Left colon (tissue), 2 donors: Measurements from ENCODE around the gene ANXA11. TPM values are rescaled to one million over a fixed set of nuclear protein-coding genes. Genes with fewer than 3 reads are reported as not detected.
A peak's percentile ranks its signal among the peaks of the same experiment; 100 is the strongest.
"Not testable (repeated sequence)": the region's sequence is repeated elsewhere in the genome, so short reads cannot be mapped to it uniquely, and the experiment has no call there.

Source experiments
- ATAC-seq: fragments of 200-7000 bp; cut with Tn5 transposase; one replicate; pipeline ENCODE4 v1.9.1; 2020; ENCODE audit warnings: mild to moderate bottlenecking, moderate library complexity
- DNase-seq, 2 donors: peaks; one replicate each; pipeline ENCODE4 v3.0.0-alpha.2; 2020
- intact Hi-C, 2 donors: fragments of 100-400 bp; cut with DNase I in 1 of 2; cut with micrococcal nuclease in 1 of 2; formaldehyde crosslinking; loops; one replicate each; pipeline versions ENCODE4 v1.11.2 to v1.14.0; 2022; cut with DNase I, micrococcal nuclease
- total RNA-seq, 2 donors: library from RNA; stranded (reverse); fragmentation: NEBNext Ultra II Directional; extraction: Animal tissue kit (Norgen Biotek cat#: 25700); gene quantifications; one replicate each; pipeline ENCODE4 v1.2.1, GENCODE V29; 2021
- donor health status: DM: no; HTN: no; CAD: no.
- donor health status: DM: yes; HTN: yes; CAD: no.

The ANXA11 gene
- total RNA-seq, 2 donors from 2014 or later, result 384 to 427 TPM

DNA sequence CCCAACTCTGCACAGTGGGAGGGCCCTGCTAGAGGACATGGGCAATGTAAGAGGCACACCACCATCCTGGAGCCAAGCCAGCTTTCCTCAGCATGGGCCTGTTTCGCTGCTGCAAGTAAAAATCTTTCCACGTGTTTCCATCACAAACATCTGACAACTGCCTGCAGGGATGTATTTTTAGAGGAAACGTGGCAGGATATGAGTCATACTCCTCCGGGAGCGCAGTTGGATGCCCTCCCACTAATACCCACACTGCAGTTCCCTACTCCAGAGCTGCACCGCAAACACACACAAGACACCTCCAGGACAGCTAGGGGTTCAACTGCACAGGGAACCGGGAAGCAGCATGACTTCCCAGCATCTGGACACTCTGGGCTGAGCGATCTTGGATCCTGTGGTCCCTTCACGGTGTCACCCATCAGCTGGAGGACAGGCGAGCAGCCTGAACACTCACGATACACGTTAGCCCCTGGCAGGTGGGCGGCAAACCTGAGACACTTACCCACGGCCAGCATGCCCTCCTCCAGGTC, 46.7 kb downstream of the ANXA11 start:
- DNase-seq, result peak; percentile 61 to 78
- intact Hi-C loops, result loop anchor here in 1 of 2 donors (10.0 kb wide), 1 partner anchor 46 kb away; the partner anchor contains the start of gene ANXA11
- ATAC-seq, result peak; percentile 35

DNA sequence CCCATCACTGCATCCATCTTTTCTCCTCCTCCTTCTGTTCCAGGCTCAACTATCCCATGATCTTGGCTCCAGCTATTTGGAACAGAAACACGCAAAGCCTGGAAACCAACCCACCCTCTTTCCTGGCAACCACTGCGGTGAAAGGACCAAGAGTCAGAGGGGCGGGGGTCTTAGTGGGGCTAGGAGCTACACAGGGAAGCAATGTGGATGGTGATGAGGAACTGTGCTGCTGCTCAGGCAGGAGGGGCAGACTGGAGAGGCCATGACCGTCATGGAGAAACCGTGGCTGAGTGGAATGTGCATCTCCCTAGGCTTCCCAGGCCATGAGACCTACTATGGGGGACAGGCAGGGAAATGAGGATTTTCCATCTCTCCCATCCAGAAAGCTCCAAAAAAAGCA, 47.2 kb downstream of the ANXA11 start:
- DNase-seq, result no peak
- intact Hi-C loops, result loop anchor here in 1 of 2 donors (10.0 kb wide), 1 partner anchor 47 kb away; the partner anchor contains the start of gene ANXA11
- ATAC-seq, result no peak

DNA sequence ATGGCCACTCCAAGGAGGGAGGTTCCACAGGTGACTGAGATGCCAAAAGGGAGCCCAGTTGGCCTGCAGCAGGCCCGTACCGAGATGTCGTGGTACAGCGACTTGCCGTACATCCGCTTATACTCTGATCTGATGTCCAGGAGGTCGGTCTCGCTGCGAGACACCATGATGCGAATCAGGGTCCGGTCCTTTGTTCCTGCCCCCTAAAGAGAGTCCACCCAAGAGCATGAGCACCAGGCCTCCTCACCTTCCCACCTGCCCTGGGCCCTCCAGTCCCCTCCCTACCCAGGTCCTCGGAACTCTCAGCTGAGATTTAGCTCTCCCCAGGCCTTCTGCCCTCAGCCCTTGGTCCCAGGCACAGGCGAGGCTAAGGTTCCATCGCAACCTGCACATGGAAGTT, 47.8 kb downstream of the ANXA11 start:
- intact Hi-C loops, result loop anchor here in 1 of 2 donors (10.0 kb wide), 1 partner anchor 47 kb away; the partner anchor contains the start of gene ANXA11
- DNase-seq (no peak), ATAC-seq (no peak)

DNA sequence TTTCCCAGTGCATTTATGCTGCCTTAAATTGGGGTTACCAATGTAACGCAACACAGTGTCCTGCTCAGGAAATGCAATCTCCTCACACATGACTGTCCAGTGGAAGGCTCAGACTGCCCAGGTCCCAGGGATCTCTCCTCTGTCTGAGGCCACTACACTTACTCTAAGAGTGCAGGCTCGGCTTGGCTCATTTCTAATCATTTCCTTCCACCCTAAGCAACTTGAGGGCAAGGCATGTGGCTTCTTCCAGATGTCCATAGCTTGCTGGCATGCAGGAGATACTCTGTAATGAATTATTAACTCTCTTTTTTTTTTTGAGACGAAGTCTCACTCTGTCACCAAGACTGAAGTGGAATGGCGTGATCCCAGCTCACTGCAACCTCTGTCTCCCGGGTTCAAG, 49.1 kb downstream of the ANXA11 start:
- intact Hi-C loops, result loop anchor here in 1 of 2 donors (10.0 kb wide), 1 partner anchor 49 kb away; the partner anchor contains the start of gene ANXA11
- DNase-seq, result no peak
- no peak for ATAC-seq

DNA sequence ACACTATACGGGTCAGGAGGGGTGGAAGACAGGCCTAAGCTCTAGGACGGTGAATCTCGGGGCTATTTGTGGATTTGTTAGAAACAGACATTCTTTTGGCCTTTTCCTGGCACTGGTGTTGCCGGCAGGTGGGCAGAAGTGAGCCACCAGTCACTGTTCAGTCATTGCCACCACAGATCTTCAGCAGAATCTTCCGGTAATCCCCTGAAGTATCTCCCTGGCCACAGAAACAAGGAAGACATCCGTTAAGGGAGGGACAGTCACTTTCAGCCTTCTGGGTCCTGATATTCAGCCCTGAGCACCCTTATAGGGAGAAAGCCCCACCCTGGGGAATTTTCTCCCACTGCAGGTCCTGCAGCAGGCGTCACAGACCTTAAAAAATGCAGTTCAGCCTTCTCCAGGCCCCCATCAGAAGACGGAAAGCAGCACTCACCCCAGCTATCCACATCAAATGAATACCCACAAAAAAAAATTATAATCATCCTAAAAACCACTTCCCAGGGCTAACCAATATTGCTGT, 49.6 kb downstream of the ANXA11 start:
- ATAC-seq, result no peak
- intact Hi-C loops, result loop anchor here in 1 of 2 donors (10.0 kb wide), 1 partner anchor 49 kb away; the partner anchor contains the start of gene ANXA11
- no peak for DNase-seq

- DNase-seq, result no peak
- intact Hi-C loops, result loop anchor here in 1 of 2 donors (10.0 kb wide), 1 partner anchor 50 kb away; the partner anchor contains the start of gene ANXA11
- no peak for ATAC-seq
Observed at GRCh38 chr10:80154978-80155695, 50.2 kb downstream of the ANXA11 start.

- ATAC-seq (no peak), DNase-seq (no peak)
- intact Hi-C loops, result loop anchor here in 1 of 2 donors (10.0 kb wide), 1 partner anchor 50 kb away; the partner anchor contains the start of gene ANXA11
Observed at GRCh38 chr10:80154626-80154977, 50.7 kb downstream of the ANXA11 start.

- ATAC-seq, result no peak
- intact Hi-C loops, result loop anchor here in 1 of 2 donors (10.0 kb wide), 1 partner anchor 51 kb away; the partner anchor contains the start of gene ANXA11
- DNase-seq, result peak in 1 of 2 donors; percentile 10
Observed at GRCh38 chr10:80153460-80153859, 51.9 kb downstream of the ANXA11 start.

GRCh38 chr10:80152820-80153219, 52.5 kb downstream of the ANXA11 start:
- intact Hi-C loops, result loop anchor here in 1 of 2 donors (10.0 kb wide), 1 partner anchor 52 kb away; the partner anchor contains the start of gene ANXA11
- DNase-seq (peak in 1 of 2 donors; percentile 19), ATAC-seq (no peak)

DNA sequence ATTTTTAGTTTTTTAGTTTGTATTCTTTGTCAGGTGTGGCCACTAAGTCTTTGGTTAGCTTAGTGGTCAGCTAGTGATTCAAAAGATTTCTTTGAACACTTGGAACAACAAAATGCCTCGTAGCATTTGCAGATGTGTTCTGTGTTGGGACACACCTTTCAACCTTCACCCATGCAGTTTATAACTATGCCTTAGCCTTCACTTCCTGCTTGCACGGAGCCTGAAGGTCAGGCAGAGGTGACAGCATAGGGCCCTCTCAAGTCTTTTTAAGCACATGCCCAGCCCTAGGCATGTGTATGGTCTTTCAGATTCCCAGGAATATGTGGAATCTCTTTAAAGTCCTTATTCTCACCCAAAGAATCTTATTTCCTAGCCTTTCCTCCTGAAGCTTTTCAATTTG, 55.2 kb downstream of the ANXA11 start:
- ATAC-seq (peak; percentile 81), DNase-seq (peak; percentile 18 to 29)
- intact Hi-C loops, result loop anchor here in 1 of 2 donors (10.0 kb wide), 1 partner anchor 55 kb away; the partner anchor contains the start of gene ANXA11

- intact Hi-C loops, result loop anchor here in 1 of 2 donors (5.0 kb wide), 1 partner anchor 63 kb away; no protein-coding TSS in a partner anchor
Observed at GRCh38 chr10:80149123-80149522, 56.2 kb downstream of the ANXA11 start.

DNA sequence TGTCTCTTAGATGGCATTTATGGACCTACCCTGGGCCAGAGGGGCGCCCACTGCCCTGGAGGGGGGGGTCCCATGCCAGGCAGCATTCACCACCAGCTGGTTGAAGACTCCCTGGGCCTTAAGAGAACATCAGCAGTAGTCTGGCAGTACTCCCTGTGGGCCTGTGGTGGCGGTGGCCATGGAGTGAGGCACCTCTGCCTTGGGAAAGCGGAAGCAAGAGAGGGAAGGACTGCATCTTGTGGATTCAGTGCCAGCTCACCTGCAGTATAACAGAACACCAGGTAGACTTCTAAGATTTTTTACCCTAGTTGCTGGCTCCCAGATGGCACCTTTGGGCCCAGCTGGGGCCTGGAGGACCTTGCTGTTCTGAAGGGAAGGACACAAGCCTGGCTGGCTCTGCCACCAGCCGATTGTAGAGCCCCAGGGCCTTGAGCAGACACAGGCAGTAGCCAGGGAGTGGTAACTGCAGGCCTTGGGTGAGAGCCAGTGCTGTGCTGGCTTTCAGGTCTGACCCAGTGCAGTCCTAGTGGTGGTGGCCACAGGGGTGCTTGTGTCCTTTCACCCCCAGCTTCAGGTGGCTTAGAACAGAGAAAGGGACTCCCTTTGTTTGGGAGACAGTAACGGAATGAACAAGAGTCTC, 57.1 kb downstream of the ANXA11 start:
- ATAC-seq (no peak), DNase-seq (peak in 1 of 2 donors; percentile 16)
- intact Hi-C loops, result loop anchor here in 1 of 2 donors (5.0 kb wide), 1 partner anchor 64 kb away; no protein-coding TSS in a partner anchor

More at GRCh38 chr10:80149123-80149522, 56.2 kb downstream of the ANXA11 start:
- DNase-seq, result no peak
- no peak for ATAC-seq

DNA sequence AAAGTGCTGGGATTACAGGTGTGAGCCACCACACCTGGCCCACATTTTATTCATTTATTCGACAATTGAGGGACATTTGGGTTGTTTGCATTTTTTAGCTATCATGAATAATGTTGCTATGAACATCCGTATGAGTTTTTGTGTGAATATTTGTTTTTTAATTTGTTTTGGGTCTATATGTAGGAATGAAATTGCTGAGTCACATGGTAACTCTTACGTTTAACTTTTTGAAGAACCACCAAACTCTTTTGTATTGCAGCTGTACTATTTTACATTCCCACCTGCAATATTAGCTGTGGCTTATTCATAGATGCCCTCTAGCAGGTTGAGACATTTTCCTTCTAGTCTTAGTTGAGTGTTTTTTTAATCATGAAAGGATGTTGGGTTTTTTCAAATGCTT, 58.4 kb downstream of the ANXA11 start:
- no peak for DNase-seq
- ATAC-seq, result no peak
- intact Hi-C loops, result loop anchor here in 1 of 2 donors (5.0 kb wide), 1 partner anchor 65 kb away; no protein-coding TSS in a partner anchor

- intact Hi-C loops, result loop anchor here in 1 of 2 donors (5.0 kb wide), 1 partner anchor 67 kb away; no protein-coding TSS in a partner anchor
- DNase-seq, ATAC-seq: not testable (repeated sequence)
Observed at GRCh38 chr10:80145406-80146308, 59.7 kb downstream of the ANXA11 start.

DNA sequence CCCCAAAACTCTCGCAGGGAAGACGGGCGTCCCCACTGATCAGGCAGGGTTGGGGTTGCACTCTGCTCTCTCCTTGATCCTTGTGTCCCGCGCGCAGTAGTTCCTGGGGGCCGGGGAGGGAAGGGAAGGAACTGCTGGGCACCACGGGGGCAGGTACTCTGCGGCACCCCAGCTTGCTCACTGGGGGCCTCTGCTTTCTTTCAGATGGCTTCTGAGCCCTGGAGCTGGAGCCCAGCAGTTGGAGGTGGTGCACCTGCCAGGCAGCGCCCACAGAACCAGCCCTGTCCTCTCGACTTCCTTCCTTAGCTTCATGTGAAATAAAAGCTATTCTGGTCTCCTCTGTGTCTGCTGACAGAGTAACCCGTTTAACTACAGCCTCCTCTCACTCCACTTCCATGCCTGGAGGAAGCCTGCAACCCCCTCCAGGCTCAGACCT, 60.6 kb downstream of the ANXA11 start:
- DNase-seq (no peak), ATAC-seq (peak; percentile 26)
- intact Hi-C loops, result loop anchor here in 1 of 2 donors (5.0 kb wide), 1 partner anchor 68 kb away; no protein-coding TSS in a partner anchor

DNA sequence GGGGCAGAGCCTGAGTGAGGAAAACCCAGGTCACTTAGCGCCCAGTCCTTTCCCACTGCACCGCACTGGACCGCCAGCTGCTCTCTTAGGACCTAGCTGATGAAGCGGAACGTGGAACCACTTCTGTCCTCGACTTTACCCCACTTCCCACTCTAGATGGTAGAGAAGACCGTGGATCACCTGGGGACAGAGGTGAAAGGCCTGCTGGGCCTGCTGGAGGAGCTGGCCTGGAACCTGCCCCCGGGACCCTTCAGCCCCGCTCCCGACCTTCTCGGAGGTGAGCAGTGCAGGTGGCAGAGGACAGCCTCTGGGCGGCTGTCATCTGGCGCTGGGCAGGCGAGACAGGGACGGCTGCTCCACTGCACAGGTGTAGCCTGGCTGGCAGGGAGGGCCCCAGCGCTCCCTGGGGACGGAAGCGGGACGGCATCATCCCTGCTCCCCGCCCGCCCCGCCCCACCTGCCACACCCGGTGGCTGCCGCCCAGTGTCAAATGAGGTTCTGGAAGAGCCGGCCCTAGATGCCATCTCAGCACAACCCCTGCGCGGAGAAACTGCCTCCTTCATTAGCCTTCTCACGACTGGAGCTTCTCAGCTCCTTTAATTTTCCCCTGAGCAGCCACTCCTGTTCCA, 61.2 kb downstream of the ANXA11 start:
- DNase-seq, result peak; percentile 72 to 73
- peak; percentile 83 for ATAC-seq
- intact Hi-C loops, result no loop called here
